Loucy (cell line): ENCODE results near the gene STX10.
A peak's percentile ranks its signal among the peaks of the same experiment; 100 is the strongest.

Experiments
- H2AFZ ChIP-seq: fragments of 200-600 bp; sonication (generic); 2 replicates; pipeline ENCODE4 v1.6.0; 2016; ENCODE audit warnings: antibody characterized with exemption, mild to moderate bottlenecking, low read length, moderate library complexity
- H3F3A ChIP-seq: fragments of 200-600 bp; 2 replicates; pipeline ENCODE4 v1.6.0; 2016; ENCODE audit warnings: antibody characterized with exemption, low read depth, mild to moderate bottlenecking
- H3K27me3 ChIP-seq: fragments of 200-600 bp; sonication (generic); 2 replicates; pipeline ENCODE4 v1.6.1; 2014; ENCODE audit warnings: low read length, mild to moderate bottlenecking; ENCODE audit not compliant: insufficient read depth, poor library complexity, severe bottlenecking
- H3K36me3 ChIP-seq: fragments of 200-600 bp; sonication (generic); 2 replicates; pipeline ENCODE4 v1.6.1; 2016; ENCODE audit warnings: low read length; ENCODE audit not compliant: insufficient read depth
- H3K4me1 ChIP-seq: fragments of 200-600 bp; sonication (generic); 2 replicates; pipeline ENCODE4 v1.5.1; 2014; ENCODE audit warnings: low read length, mild to moderate bottlenecking; ENCODE audit not compliant: insufficient read depth, poor library complexity, severe bottlenecking
- H3K4me2 ChIP-seq: fragments of 200-600 bp; sonication (generic); 2 replicates; pipeline ENCODE4 v1.6.0; 2014; ENCODE audit warnings: antibody characterized with exemption, low read length, low read depth, mild to moderate bottlenecking; ENCODE audit not compliant: poor library complexity, severe bottlenecking
- H3K4me3 ChIP-seq: fragments of 200-600 bp; sonication (generic); 2 replicates; pipeline ENCODE4 v1.5.1; 2014; ENCODE audit warnings: low read length, mild to moderate bottlenecking, mixed read lengths; ENCODE audit not compliant: poor library complexity, severe bottlenecking
- H3K79me2 ChIP-seq: fragments of 200-600 bp; sonication (generic); 2 replicates; pipeline ENCODE4 v1.6.1; 2014; ENCODE audit warnings: low read length; ENCODE audit not compliant: insufficient read depth
- H3K9ac ChIP-seq: fragments of 200-600 bp; sonication (generic); 2 replicates; pipeline ENCODE4 v1.6.0; 2014; ENCODE audit warnings: mild to moderate bottlenecking, low read depth, low read length, moderate library complexity; ENCODE audit not compliant: poor library complexity, severe bottlenecking
- H3K9me2 ChIP-seq: fragments of 200-600 bp; sonication (generic); replicated peaks from 2 replicates; pipeline ENCODE4 v1.6.1; 2016; ENCODE audit warnings: low read depth, low read length, mixed read lengths
- H3K9me3 ChIP-seq: fragments of 200-600 bp; sonication (generic); 2 replicates; pipeline ENCODE4 v1.6.1; 2014; ENCODE audit warnings: mild to moderate bottlenecking, antibody characterized with exemption, low read length, low read depth; ENCODE audit not compliant: insufficient read depth
- H4K20me1 ChIP-seq: fragments of 200-600 bp; sonication (generic); 2 replicates; pipeline ENCODE4 v1.6.0; 2014; ENCODE audit warnings: antibody characterized with exemption, low read length, mild to moderate bottlenecking; ENCODE audit not compliant: insufficient read depth, poor library complexity, severe bottlenecking
- CTCF ChIP-seq: fragments of 200-600 bp; sonication (generic); conservative IDR thresholded peaks from 2 replicates; pipeline ENCODE4 v1.5.1; 2014; ENCODE audit warnings: mild to moderate bottlenecking, antibody characterized with exemption, low read length
- EZH2phosphoT487 ChIP-seq: fragments of 200-600 bp; IDR thresholded peaks from 2 replicates; pipeline ENCODE4 v1.6.1; 2018; ENCODE audit warnings: antibody characterized with exemption, mild to moderate bottlenecking, moderate library complexity, borderline replicate concordance

The STX10 gene

GRCh38 chr19:13162724-13163608 lies 12.8 kb upstream of the STX10 start:
- Histone ChIP-seq H3K79me2 (peaks cover 26% of the 10 kb centered on the region), H4K20me1 (no peaks in the 10 kb centered on the region), H3K4me1 (peaks cover 62% of the 10 kb centered on the region), H3K27me3 (no peaks in the 10 kb centered on the region), H3K9me2 (no peaks in the 10 kb centered on the region), H3F3A (peaks cover 8% of the 10 kb centered on the region; the same call in 1 of the 2 replicates), H2AFZ (peak overlapping the region; percentile 52; the same call in 1 of the 2 replicates), H3K9me3 (no peaks in the 10 kb centered on the region), H3K4me3 (peak overlapping the region; percentile 78), H3K36me3 (no peaks in the 10 kb centered on the region), H3K9ac (peak overlapping the region; percentile 84), H3K4me2 (peak overlapping the region; percentile 93)
- TF ChIP-seq EZH2phosphoT487 (no peak), CTCF (no peak)

- no peak overlapping the region for H3K4me2 ChIP-seq
- no peaks in the 10 kb centered on the region for H3K9me3 ChIP-seq
- H3K4me1 ChIP-seq, result peaks cover 62% of the 10 kb centered on the region
- H3F3A ChIP-seq, result peaks cover 17% of the 10 kb centered on the region; the same call in 1 of the 2 replicates
- H3K4me3 ChIP-seq, result no peak overlapping the region
- H3K36me3 ChIP-seq, result no peaks in the 10 kb centered on the region
- no peaks in the 10 kb centered on the region for H3K9me2 ChIP-seq
- no peak overlapping the region for H2AFZ ChIP-seq
- H3K27me3 ChIP-seq, result no peaks in the 10 kb centered on the region
- H3K79me2 ChIP-seq, result peaks cover 31% of the 10 kb centered on the region
- H4K20me1 ChIP-seq, result no peaks in the 10 kb centered on the region
- TF ChIP-seq EZH2phosphoT487 (no peak), CTCF (no peak)
- no peak overlapping the region for H3K9ac ChIP-seq
Observed at GRCh38 chr19:13160557-13160956, 10.4 kb upstream of the STX10 start.

GRCh38 chr19:13159713-13160112 lies 9.5 kb upstream of the STX10 start:
- Histone ChIP-seq H3F3A (peaks cover 23% of the 10 kb centered on the region), H2AFZ (no peak overlapping the region), H3K4me3 (no peak overlapping the region), H3K4me2 (no peak overlapping the region), H3K9me3 (no peaks in the 10 kb centered on the region), H3K9me2 (no peaks in the 10 kb centered on the region), H3K27me3 (no peaks in the 10 kb centered on the region), H3K9ac (no peak overlapping the region), H3K4me1 (peaks cover 58% of the 10 kb centered on the region), H3K79me2 (peaks cover 33% of the 10 kb centered on the region), H4K20me1 (peaks cover 7% of the 10 kb centered on the region), H3K36me3 (no peaks in the 10 kb centered on the region)
- TF ChIP-seq CTCF (no peak), EZH2phosphoT487 (no peak)
